Trophoblast cell (in vitro differentiated cells and primary cell): ENCODE results near the gene DDX18.

ENCODE experiments used
- DNase-seq, 2 donors: peaks; one replicate each; pipeline ENCODE4 v3.0.0-alpha.2; 2016
- H2AFZ ChIP-seq: 2 replicates; pipeline ENCODE4 v1.6.1; 2013; ENCODE audit warnings: low read length, moderate library complexity, mild to moderate bottlenecking; ENCODE audit not compliant: insufficient read depth, poor library complexity
- H2AK5ac ChIP-seq: 2 replicates; pipeline ENCODE4 v1.6.1; 2013; ENCODE audit warnings: mild to moderate bottlenecking, low read length
- H2BK120ac ChIP-seq: 2 replicates; pipeline ENCODE4 v1.6.1; 2013; ENCODE audit warnings: low read length, mild to moderate bottlenecking, moderate library complexity; ENCODE audit not compliant: insufficient read depth, poor library complexity
- H2BK12ac ChIP-seq: 2 replicates; pipeline ENCODE4 v1.6.1; 2013; ENCODE audit warnings: mild to moderate bottlenecking, low read length, moderate library complexity
- H2BK5ac ChIP-seq: 2 replicates; pipeline ENCODE4 v1.6.1; 2013; ENCODE audit warnings: low read length, low read depth, moderate library complexity, mild to moderate bottlenecking; ENCODE audit not compliant: poor library complexity
- H3K14ac ChIP-seq: 2 replicates; pipeline ENCODE4 v1.6.1; 2013; ENCODE audit warnings: mild to moderate bottlenecking, low read length
- H3K18ac ChIP-seq: 2 replicates; pipeline ENCODE4 v1.6.1; 2013; ENCODE audit warnings: mild to moderate bottlenecking, low read length
- H3K23ac ChIP-seq: 2 replicates; pipeline ENCODE4 v1.6.1; 2013; ENCODE audit warnings: low read length
- H3K27ac ChIP-seq: 2 replicates; pipeline ENCODE4 v1.5.1; 2013; ENCODE audit warnings: low read depth, mild to moderate bottlenecking, inconsistent platforms, low read length, moderate library complexity
- H3K27me3 ChIP-seq: 2 replicates; pipeline ENCODE4 v1.6.1; 2013; ENCODE audit warnings: inconsistent platforms, mild to moderate bottlenecking, low read length, moderate library complexity; ENCODE audit not compliant: insufficient read depth
- H3K36me3 ChIP-seq, 2 experiments: 1 replicate in 1 of 2; 2 replicates in 1 of 2; pipeline ENCODE4 v1.6.1; 2013; ENCODE audit warnings: low read length in 2 of 2, mild to moderate bottlenecking in 2 of 2, moderate library complexity in 1 of 2; ENCODE audit not compliant: insufficient read depth in 2 of 2, control insufficient read depth in 1 of 2
- H3K4ac ChIP-seq: 2 replicates; pipeline ENCODE4 v1.6.1; 2013; ENCODE audit warnings: low read depth, mild to moderate bottlenecking, low read length, moderate library complexity
- H3K4me1 ChIP-seq, 2 experiments: 1 replicate in 1 of 2; 2 replicates in 1 of 2; pipeline ENCODE4 v1.6.1; 2013; ENCODE audit warnings: low read length in 2 of 2, mild to moderate bottlenecking in 2 of 2, moderate library complexity in 1 of 2; ENCODE audit not compliant: insufficient read depth in 2 of 2, control insufficient read depth in 1 of 2
- H3K4me2 ChIP-seq: 2 replicates; pipeline ENCODE4 v1.6.1; 2013; ENCODE audit warnings: inconsistent platforms, mild to moderate bottlenecking, low read length, moderate library complexity
- H3K4me3 ChIP-seq: 2 replicates; pipeline ENCODE4 v1.5.1; 2013; ENCODE audit warnings: mild to moderate bottlenecking, low read depth, low read length, inconsistent platforms
- H3K79me1 ChIP-seq: one replicate; pipeline ENCODE4 v1.6.1; 2013; ENCODE audit warnings: low read length
- H3K79me2 ChIP-seq: 2 replicates; pipeline ENCODE4 v1.6.1; 2013; ENCODE audit warnings: low read length, mild to moderate bottlenecking; ENCODE audit not compliant: control insufficient read depth, insufficient read depth, poor library complexity
- H3K9ac ChIP-seq: 2 replicates; pipeline ENCODE4 v1.6.1; 2013; ENCODE audit warnings: mild to moderate bottlenecking, low read length
- H3K9me3 ChIP-seq: 2 replicates; pipeline ENCODE4 v1.6.1; 2013; ENCODE audit warnings: low read depth, mild to moderate bottlenecking, control low read depth, inconsistent platforms, low read length; ENCODE audit not compliant: insufficient read depth
- H4K12ac ChIP-seq: 2 replicates; pipeline ENCODE4 v1.6.1; 2013; ENCODE audit warnings: low read depth, mild to moderate bottlenecking, low read length, moderate library complexity
- H4K8ac ChIP-seq: 2 replicates; pipeline ENCODE4 v1.6.1; 2013; ENCODE audit warnings: low read depth, mild to moderate bottlenecking, low read length, moderate library complexity
- H4K91ac ChIP-seq: one replicate; pipeline ENCODE4 v1.6.1; 2013; ENCODE audit warnings: low read depth, mild to moderate bottlenecking, low read length, moderate library complexity
- WGBS: extraction: QIAGEN DNeasy Blood & Tissue Kit; methylation state at CpG from one replicate; pipeline ENCODE4 v1.1.7; 2013; ENCODE audit warnings: missing lambda C conversion rate; ENCODE audit not compliant: insufficient read length, insufficient coverage; ENCODE audit errors: extremely low coverage; 5-methylcytosine and 5-hydroxymethylcytosine counted together

Gene DDX18

DNA sequence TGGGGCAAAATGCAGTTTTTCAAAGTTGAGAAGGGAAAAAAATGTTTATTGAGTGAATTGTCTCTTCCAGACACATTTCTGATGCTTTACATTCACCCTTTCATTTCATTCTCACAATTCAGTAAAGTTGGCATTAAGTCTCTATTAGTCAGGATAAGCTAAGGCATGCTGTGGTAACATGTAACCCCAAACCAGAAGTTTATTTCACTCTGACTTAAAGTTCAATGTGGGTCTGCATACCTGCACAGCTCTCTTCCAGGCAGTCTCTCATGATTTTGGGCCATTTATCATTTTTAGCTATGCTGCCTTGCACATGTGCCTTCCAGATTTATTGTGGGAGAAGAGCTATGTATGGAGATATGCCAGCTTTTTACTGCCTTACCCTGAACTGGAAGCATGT lies 48.0 kb downstream of the DDX18 start:
- peaks cover 7% of the 10 kb centered on the region for H3K9me3 ChIP-seq
- H3K4me2 ChIP-seq: no peak overlapping the region
- no peak overlapping the region for H4K12ac ChIP-seq
- no peak overlapping the region for H3K27ac ChIP-seq
- H3K18ac ChIP-seq: no peak overlapping the region
- H2AK5ac ChIP-seq: no peak overlapping the region
- no peak overlapping the region for H4K91ac ChIP-seq
- no peak overlapping the region for H3K4ac ChIP-seq
- no peaks in the 10 kb centered on the region for H3K4me1 ChIP-seq
- no peaks in the 10 kb centered on the region for H3K79me2 ChIP-seq
- no peak overlapping the region for H2AFZ ChIP-seq
- no peaks in the 10 kb centered on the region for H3K79me1 ChIP-seq
- H3K23ac ChIP-seq: no peak overlapping the region
- no peak for DNase-seq
- H2BK5ac ChIP-seq: no peak overlapping the region
- H4K8ac ChIP-seq: no peak overlapping the region
- no peak overlapping the region for H2BK12ac ChIP-seq
- no peak overlapping the region for H3K4me3 ChIP-seq
- H3K36me3 ChIP-seq: no peaks in the 10 kb centered on the region
- H3K27me3 ChIP-seq: no peaks in the 10 kb centered on the region
- H2BK120ac ChIP-seq: no peak overlapping the region
- no peak overlapping the region for H3K14ac ChIP-seq
- no peak overlapping the region for H3K9ac ChIP-seq

DNA sequence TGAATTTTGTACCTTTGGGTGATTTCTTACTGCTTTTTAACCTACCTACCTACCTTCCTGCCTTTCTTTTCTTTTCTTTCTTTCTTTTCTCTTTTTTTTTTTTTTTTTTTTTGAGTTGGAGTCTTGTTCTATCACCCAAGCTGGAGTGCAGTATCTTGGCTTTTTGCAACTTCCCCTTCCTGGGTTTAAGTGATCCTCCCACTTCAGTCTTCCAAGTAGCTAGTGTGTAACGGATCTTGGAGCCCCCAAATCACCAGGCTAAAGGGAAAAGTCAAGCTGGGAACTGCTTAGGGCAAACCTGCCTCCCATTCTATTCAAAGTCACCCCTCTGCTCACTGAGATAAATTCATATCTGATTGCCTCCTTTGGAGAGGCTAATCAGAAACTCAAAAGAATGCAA lies 61.3 kb downstream of the DDX18 start:
- no peak overlapping the region for H3K18ac ChIP-seq
- no peak overlapping the region for H3K4me2 ChIP-seq
- H2AK5ac ChIP-seq: no peak overlapping the region
- H3K79me2 ChIP-seq: no peaks in the 10 kb centered on the region
- no peak overlapping the region for H2AFZ ChIP-seq
- no peak overlapping the region for H2BK12ac ChIP-seq
- H3K4me3 ChIP-seq: no peak overlapping the region
- no peak overlapping the region for H3K4ac ChIP-seq
- H3K14ac ChIP-seq: no peak overlapping the region
- no peak overlapping the region for H2BK120ac ChIP-seq
- H3K9ac ChIP-seq: no peak overlapping the region
- H3K79me1 ChIP-seq: no peaks in the 10 kb centered on the region
- H3K4me1 ChIP-seq: no peaks in the 10 kb centered on the region
- H3K27me3 ChIP-seq: no peaks in the 10 kb centered on the region
- no CpG with 5 or more reads among the region's 1 CpG for WGBS
- no peak for DNase-seq
- no peaks in the 10 kb centered on the region for H3K9me3 ChIP-seq
- H4K8ac ChIP-seq: no peak overlapping the region
- no peak overlapping the region for H3K27ac ChIP-seq
- H3K36me3 ChIP-seq: no peaks in the 10 kb centered on the region
- H4K12ac ChIP-seq: no peak overlapping the region
- no peak overlapping the region for H3K23ac ChIP-seq
- H4K91ac ChIP-seq: no peak overlapping the region
- H2BK5ac ChIP-seq: no peak overlapping the region

DNA sequence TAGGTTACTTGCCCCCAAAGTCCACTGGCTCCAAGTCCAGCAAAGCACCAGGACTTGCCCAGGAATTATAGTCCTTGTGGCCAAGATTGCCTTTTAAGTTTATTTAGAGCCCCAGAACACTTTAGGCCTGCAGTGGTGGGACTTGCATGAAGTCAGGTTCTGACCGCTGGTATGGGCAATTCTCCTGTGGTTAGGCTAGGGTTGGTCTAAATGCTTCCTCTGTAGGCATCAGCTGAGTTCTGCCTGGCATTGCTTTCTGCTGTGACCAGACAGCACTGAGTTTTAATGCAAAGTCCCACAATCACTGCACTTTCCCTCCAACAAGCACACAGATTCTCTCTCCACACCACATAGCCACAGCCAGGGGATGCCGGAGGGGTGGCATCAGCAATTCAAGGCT lies 64.5 kb downstream of the DDX18 start:
- Histone ChIP-seq H3K27me3 (no peaks in the 10 kb centered on the region), H3K79me1 (no peaks in the 10 kb centered on the region), H4K8ac (no peak overlapping the region), H2BK120ac (no peak overlapping the region), H3K14ac (no peak overlapping the region), H3K4me1 (no peaks in the 10 kb centered on the region), H4K91ac (no peak overlapping the region), H3K4me3 (no peak overlapping the region), H3K36me3 (no peaks in the 10 kb centered on the region), H3K9me3 (peaks cover 2% of the 10 kb centered on the region), H2AFZ (no peak overlapping the region), H3K23ac (no peak overlapping the region), H2AK5ac (no peak overlapping the region), H3K4me2 (no peak overlapping the region), H4K12ac (no peak overlapping the region), H3K27ac (no peak overlapping the region), H3K18ac (no peak overlapping the region), H2BK12ac (no peak overlapping the region), H2BK5ac (no peak overlapping the region), H3K4ac (no peak overlapping the region), H3K9ac (no peak overlapping the region), H3K79me2 (no peaks in the 10 kb centered on the region)
- DNase-seq: no peak
- no CpG with 5 or more reads among the region's 2 CpGs for WGBS
